A673 (cell line): ENCODE data around the gene THG1L.

Experiments used
- EZH2 ChIP-seq: fragments of 200-600 bp; sonication (generic); IDR thresholded peaks from 2 replicates; pipeline ENCODE4 v1.6.1; 2017; ENCODE audit warnings: borderline replicate concordance, low read depth, mild to moderate bottlenecking, mixed read lengths, antibody characterized with exemption, low read length; ENCODE audit not compliant: poor library complexity, severe bottlenecking
- TF ChIP-seq, protein P1 (sequence below): fragments of 300-800, 200-600 bp; sonication (generic); conservative IDR thresholded peaks from 2 replicates; pipeline ENCODE4 v1.5.1; 2017; ENCODE audit warnings: low read depth, mild to moderate bottlenecking, antibody characterized with exemption, low read length, moderate library complexity, mixed read lengths

- TF ChIP-seq, protein P1, sequence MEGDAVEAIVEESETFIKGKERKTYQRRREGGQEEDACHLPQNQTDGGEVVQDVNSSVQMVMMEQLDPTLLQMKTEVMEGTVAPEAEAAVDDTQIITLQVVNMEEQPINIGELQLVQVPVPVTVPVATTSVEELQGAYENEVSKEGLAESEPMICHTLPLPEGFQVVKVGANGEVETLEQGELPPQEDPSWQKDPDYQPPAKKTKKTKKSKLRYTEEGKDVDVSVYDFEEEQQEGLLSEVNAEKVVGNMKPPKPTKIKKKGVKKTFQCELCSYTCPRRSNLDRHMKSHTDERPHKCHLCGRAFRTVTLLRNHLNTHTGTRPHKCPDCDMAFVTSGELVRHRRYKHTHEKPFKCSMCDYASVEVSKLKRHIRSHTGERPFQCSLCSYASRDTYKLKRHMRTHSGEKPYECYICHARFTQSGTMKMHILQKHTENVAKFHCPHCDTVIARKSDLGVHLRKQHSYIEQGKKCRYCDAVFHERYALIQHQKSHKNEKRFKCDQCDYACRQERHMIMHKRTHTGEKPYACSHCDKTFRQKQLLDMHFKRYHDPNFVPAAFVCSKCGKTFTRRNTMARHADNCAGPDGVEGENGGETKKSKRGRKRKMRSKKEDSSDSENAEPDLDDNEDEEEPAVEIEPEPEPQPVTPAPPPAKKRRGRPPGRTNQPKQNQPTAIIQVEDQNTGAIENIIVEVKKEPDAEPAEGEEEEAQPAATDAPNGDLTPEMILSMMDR = no peak
- TF ChIP-seq EZH2 = no peak
Measured at GRCh38 chr5:157735991-157736390, 4.8 kb downstream of the THG1L start.
